22Rv1 (cell line): Measurements from ENCODE around the gene ELF4.

Experiments
- ZFX ChIP-seq: fragments of 450-650 bp; IDR thresholded peaks from 2 replicates; pipeline ENCODE4 v1.6.1; 2017; ENCODE audit warnings: antibody characterized with exemption, borderline replicate concordance
- TF ChIP-seq, protein P1 (sequence below): fragments of 450-650 bp; IDR thresholded peaks from 2 replicates; pipeline ENCODE4 v1.5.1; 2017; ENCODE audit warnings: mild to moderate bottlenecking

DNA sequence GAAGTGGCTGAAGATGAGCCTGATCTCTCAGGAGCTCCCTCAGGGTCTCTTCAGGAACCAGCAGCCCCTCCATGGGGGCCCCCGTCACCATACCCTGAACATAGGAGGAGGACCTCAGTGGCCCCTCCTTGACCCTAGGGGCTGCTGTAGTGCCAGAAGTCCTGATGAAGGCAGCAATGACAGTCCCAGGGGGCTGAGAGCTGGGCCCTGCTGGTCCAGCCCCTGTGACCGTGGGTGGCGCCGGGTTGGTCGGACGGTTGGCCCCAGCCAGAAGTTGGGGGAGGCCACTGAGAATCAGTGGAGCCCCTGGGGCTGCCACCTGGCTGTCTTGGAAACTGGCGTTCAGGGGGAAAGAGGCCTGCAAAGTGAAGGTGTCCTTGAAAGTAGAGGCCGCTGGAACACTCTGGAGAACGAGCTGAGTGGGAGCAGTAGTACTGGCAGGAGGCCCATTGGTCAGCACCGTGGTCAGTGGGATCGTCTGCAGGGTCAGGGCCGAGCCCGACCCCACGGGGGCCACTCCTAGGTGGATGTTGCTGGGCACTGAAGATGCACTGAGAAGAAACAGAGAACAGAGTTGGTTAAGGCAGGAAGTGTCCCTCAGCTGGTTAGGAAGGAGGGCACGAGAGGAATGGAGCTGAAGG, 43.2 kb downstream of the ELF4 start:
- TF ChIP-seq, protein P1, sequence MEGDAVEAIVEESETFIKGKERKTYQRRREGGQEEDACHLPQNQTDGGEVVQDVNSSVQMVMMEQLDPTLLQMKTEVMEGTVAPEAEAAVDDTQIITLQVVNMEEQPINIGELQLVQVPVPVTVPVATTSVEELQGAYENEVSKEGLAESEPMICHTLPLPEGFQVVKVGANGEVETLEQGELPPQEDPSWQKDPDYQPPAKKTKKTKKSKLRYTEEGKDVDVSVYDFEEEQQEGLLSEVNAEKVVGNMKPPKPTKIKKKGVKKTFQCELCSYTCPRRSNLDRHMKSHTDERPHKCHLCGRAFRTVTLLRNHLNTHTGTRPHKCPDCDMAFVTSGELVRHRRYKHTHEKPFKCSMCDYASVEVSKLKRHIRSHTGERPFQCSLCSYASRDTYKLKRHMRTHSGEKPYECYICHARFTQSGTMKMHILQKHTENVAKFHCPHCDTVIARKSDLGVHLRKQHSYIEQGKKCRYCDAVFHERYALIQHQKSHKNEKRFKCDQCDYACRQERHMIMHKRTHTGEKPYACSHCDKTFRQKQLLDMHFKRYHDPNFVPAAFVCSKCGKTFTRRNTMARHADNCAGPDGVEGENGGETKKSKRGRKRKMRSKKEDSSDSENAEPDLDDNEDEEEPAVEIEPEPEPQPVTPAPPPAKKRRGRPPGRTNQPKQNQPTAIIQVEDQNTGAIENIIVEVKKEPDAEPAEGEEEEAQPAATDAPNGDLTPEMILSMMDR, result no peak
- TF ChIP-seq ZFX, result no peak
